H9 (cell line): ENCODE data around the gene ARHGAP45. TPM values are rescaled to one million over a fixed set of nuclear protein-coding genes. Genes with fewer than 3 reads are reported as not detected.

Experiments used
- DNase-seq: peaks from one replicate; pipeline ENCODE4 v3.0.0-alpha.2; 2017
- H2AFZ ChIP-seq: one replicate; pipeline ENCODE4 v1.6.1; 2013; ENCODE audit warnings: mild to moderate bottlenecking, low read length, control low read depth, moderate library complexity
- H2AK5ac ChIP-seq: 2 replicates; pipeline ENCODE4 v1.6.1; 2013; ENCODE audit warnings: low read length, control low read depth, mixed read lengths; ENCODE audit not compliant: insufficient read length
- H2BK120ac ChIP-seq: one replicate; pipeline ENCODE4 v1.6.1; 2013; ENCODE audit warnings: low read depth, mild to moderate bottlenecking, low read length, control low read depth, inconsistent platforms; ENCODE audit not compliant: poor library complexity, severe bottlenecking
- H2BK12ac ChIP-seq: 2 replicates; pipeline ENCODE4 v1.6.1; 2013; ENCODE audit warnings: low read length, control low read depth, mixed read lengths, low read depth; ENCODE audit not compliant: insufficient read length
- H2BK15ac ChIP-seq: 2 replicates; pipeline ENCODE4 v1.6.1; 2013; ENCODE audit warnings: low read depth, low read length, control low read depth
- H2BK20ac ChIP-seq: one replicate; pipeline ENCODE4 v1.6.1; 2013; ENCODE audit warnings: low read depth, mild to moderate bottlenecking, low read length, control low read depth, inconsistent platforms; ENCODE audit not compliant: poor library complexity, severe bottlenecking
- H2BK5ac ChIP-seq: 2 replicates; pipeline ENCODE4 v1.6.1; 2013; ENCODE audit warnings: low read length, control low read depth, mixed read lengths; ENCODE audit not compliant: insufficient read length
- H3K14ac ChIP-seq: 2 replicates; pipeline ENCODE4 v1.6.1; 2013; ENCODE audit warnings: low read length, control low read depth; ENCODE audit not compliant: insufficient read depth
- H3K18ac ChIP-seq: 2 replicates; pipeline ENCODE4 v1.6.1; 2013; ENCODE audit warnings: low read depth, mild to moderate bottlenecking, mixed read lengths, low read length, control low read depth; ENCODE audit not compliant: insufficient read length
- H3K23ac ChIP-seq: 2 replicates; pipeline ENCODE4 v1.6.1; 2013; ENCODE audit warnings: low read length, control low read depth, mixed read lengths, low read depth; ENCODE audit not compliant: insufficient read length
- H3K23me2 ChIP-seq: 2 replicates; pipeline ENCODE4 v1.6.1; 2013; ENCODE audit warnings: low read depth, mild to moderate bottlenecking, mixed read lengths, low read length, control low read depth; ENCODE audit not compliant: insufficient read length, poor library complexity, severe bottlenecking
- H3K27ac ChIP-seq: 2 replicates; pipeline ENCODE4 v1.5.1; 2013; ENCODE audit warnings: low read length, control low read depth, mixed read lengths, low read depth; ENCODE audit not compliant: insufficient read length
- H3K27me3 ChIP-seq: 2 replicates; pipeline ENCODE4 v1.6.1; 2013; ENCODE audit warnings: low read length, control low read depth, inconsistent platforms; ENCODE audit not compliant: insufficient read depth
- H3K4ac ChIP-seq: 2 replicates; pipeline ENCODE4 v1.6.1; 2013; ENCODE audit warnings: low read depth, mild to moderate bottlenecking, control low read depth, inconsistent platforms, low read length, moderate library complexity
- H3K4me1 ChIP-seq: 2 replicates; pipeline ENCODE4 v1.6.1; 2013; ENCODE audit warnings: low read length, control low read depth, inconsistent platforms; ENCODE audit not compliant: insufficient read depth
- H3K4me2 ChIP-seq: 2 replicates; pipeline ENCODE4 v1.6.1; 2013; ENCODE audit warnings: low read length, control low read depth, mixed read lengths; ENCODE audit not compliant: insufficient read length, insufficient read depth
- H3K56ac ChIP-seq: 2 replicates; pipeline ENCODE4 v1.6.1; 2013; ENCODE audit warnings: low read depth, mild to moderate bottlenecking, mixed read lengths, low read length, control low read depth; ENCODE audit not compliant: insufficient read length
- H3K79me1 ChIP-seq: 2 replicates; pipeline ENCODE4 v1.6.1; 2013; ENCODE audit warnings: low read depth, mild to moderate bottlenecking, moderate library complexity, low read length, control low read depth, inconsistent platforms; ENCODE audit not compliant: insufficient read depth, poor library complexity, severe bottlenecking
- H3K79me2 ChIP-seq: 2 replicates; pipeline ENCODE4 v1.6.1; 2013; ENCODE audit warnings: low read length, control low read depth, inconsistent platforms; ENCODE audit not compliant: insufficient read depth
- H3K9ac ChIP-seq: 2 replicates; pipeline ENCODE4 v1.6.1; 2013; ENCODE audit warnings: low read length, control low read depth, mixed read lengths; ENCODE audit not compliant: insufficient read length; ENCODE audit errors: extremely low read depth
- H3K9me3 ChIP-seq: one replicate; pipeline ENCODE4 v1.6.1; 2013; ENCODE audit warnings: low read depth, low read length, inconsistent platforms; ENCODE audit not compliant: control insufficient read depth
- H3T11ph ChIP-seq: one replicate; pipeline ENCODE4 v1.6.1; 2013; ENCODE audit warnings: mild to moderate bottlenecking, low read length, control low read depth, inconsistent platforms
- H4K20me1 ChIP-seq: one replicate; pipeline ENCODE4 v1.6.1; 2013; ENCODE audit not compliant: control insufficient read depth, insufficient read length, insufficient read depth
- H4K5ac ChIP-seq: 2 replicates; pipeline ENCODE4 v1.6.1; 2013; ENCODE audit warnings: low read depth, mild to moderate bottlenecking, mixed read lengths, low read length, control low read depth; ENCODE audit not compliant: insufficient read length
- H4K8ac ChIP-seq: replicated peaks from 2 replicates; pipeline ENCODE4 v1.6.1; 2013; ENCODE audit warnings: low read length, control low read depth, mixed read lengths, low read depth; ENCODE audit not compliant: insufficient read length
- H4K91ac ChIP-seq: 2 replicates; pipeline ENCODE4 v1.6.1; 2013; ENCODE audit warnings: low read depth, mild to moderate bottlenecking, moderate library complexity, mixed read lengths, low read length, control low read depth; ENCODE audit not compliant: insufficient read length
- H3K27ac Mint-ChIP-seq, 3 experiments: 2 replicates in 2 of 3; 3 replicates in 1 of 3; pipeline ENCODE4 v1.8.0; 2020 to 2021; ENCODE audit warnings: mixed read lengths in 3 of 3, mild to moderate bottlenecking in 1 of 3, moderate library complexity in 1 of 3
- H3K27me3 Mint-ChIP-seq: 2 replicates; pipeline ENCODE4 v1.8.0; 2021; ENCODE audit warnings: low read depth, mild to moderate bottlenecking, moderate library complexity, mixed read lengths
- H3K36me3 Mint-ChIP-seq, 3 experiments: 2 replicates in 2 of 3; 3 replicates in 1 of 3; pipeline ENCODE4 v1.8.0; 2020 to 2021; ENCODE audit warnings: low read depth in 3 of 3, mixed read lengths in 3 of 3; ENCODE audit not compliant: insufficient read depth in 1 of 3
- H3K4me1 Mint-ChIP-seq, 2 experiments: 2 replicates each; pipeline ENCODE4 v1.8.0; 2020; ENCODE audit warnings: mixed read lengths in 2 of 2
- H3K4me3 Mint-ChIP-seq, 2 experiments: 2 replicates in 1 of 2; 3 replicates in 1 of 2; pipeline ENCODE4 v1.8.0; 2020 to 2021; ENCODE audit warnings: mild to moderate bottlenecking in 2 of 2, mixed read lengths in 2 of 2, moderate library complexity in 1 of 2
- H3K9me3 Mint-ChIP-seq, 2 experiments: 2 replicates in 1 of 2; 3 replicates in 1 of 2; pipeline ENCODE4 v1.8.0; 2020; ENCODE audit warnings: mild to moderate bottlenecking in 2 of 2, mixed read lengths in 2 of 2, moderate library complexity in 1 of 2
- CTCF ChIP-seq: fragments of 200-600 bp; sonication (generic); conservative IDR thresholded peaks from 3 replicates; pipeline ENCODE4 v1.8.0; 2021; ENCODE audit warnings: antibody characterized with exemption, mild to moderate bottlenecking
- WGBS: extraction: QIAGEN DNeasy Blood & Tissue Kit; methylation state at CpG from one replicate; pipeline ENCODE4 v1.1.7; 2013; ENCODE audit warnings: missing lambda C conversion rate, low lambda C conversion rate, mixed read lengths; ENCODE audit not compliant: insufficient read length; ENCODE audit errors: extremely low coverage; 5-methylcytosine and 5-hydroxymethylcytosine counted together
- total RNA-seq: library from RNA; stranded (reverse); gene quantifications from 2 replicates; pipeline ENCODE4 v1.2.1, GENCODE V29; 2021

The ARHGAP45 gene
- total RNA-seq, 1 experiment from 2014 or later: 39.8 TPM

GRCh38 chr19:1093330-1093729 is 26.4 kb downstream of the ARHGAP45 start:
- H3K9me3 ChIP-seq: no peaks in the 10 kb centered on the region
- H3K4me3 Mint-ChIP-seq: peak overlapping the region; percentile 91 to 92
- H3K4me1 Mint-ChIP-seq: peaks cover 6 to 22% of the 10 kb centered on the region in 2 experiments
- no peak overlapping the region for H2BK12ac ChIP-seq
- H4K5ac ChIP-seq: no peak overlapping the region
- H3K27ac ChIP-seq: no peak overlapping the region
- H2BK15ac ChIP-seq: no peak overlapping the region
- H3K27me3 ChIP-seq: no peaks in the 10 kb centered on the region
- H2AFZ ChIP-seq: no peak overlapping the region
- H3K14ac ChIP-seq: no peak overlapping the region
- H3K4ac ChIP-seq: no peak overlapping the region
- no peak overlapping the region for H2BK120ac ChIP-seq
- no CpG with 5 or more reads among the region's 15 CpGs for WGBS
- peaks cover 7% of the 10 kb centered on the region for H3K23me2 ChIP-seq
- H3K36me3 Mint-ChIP-seq: peaks cover 6 to 36% (median 28%) of the 10 kb centered on the region in 3 experiments; a peak in 6 of 7 replicates
- no peak overlapping the region for H2BK20ac ChIP-seq
- H3K56ac ChIP-seq: no peak overlapping the region
- no peak overlapping the region for H2BK5ac ChIP-seq
- no peak for TF ChIP-seq CTCF
- no peak overlapping the region for H3K4me2 ChIP-seq
- H3K79me2 ChIP-seq: peaks cover 12% of the 10 kb centered on the region; the same call in 1 of the 2 replicates
- no peak overlapping the region for H3K9ac ChIP-seq
- H3T11ph ChIP-seq: no peak overlapping the region
- H3K27ac Mint-ChIP-seq: no peak overlapping the region
- no peaks in the 10 kb centered on the region for H4K20me1 ChIP-seq
- no peak overlapping the region for H3K18ac ChIP-seq
- no peak for DNase-seq
- H3K27me3 Mint-ChIP-seq: no peaks in the 10 kb centered on the region
- peaks cover 11% of the 10 kb centered on the region for H3K79me1 ChIP-seq
- H3K4me1 ChIP-seq: no peaks in the 10 kb centered on the region; the same call in 1 of the 2 replicates
- no peak overlapping the region for H4K91ac ChIP-seq
- H3K23ac ChIP-seq: no peak overlapping the region
- no peak overlapping the region for H4K8ac ChIP-seq
- H3K9me3 Mint-ChIP-seq: peaks cover 0 to 2% of the 10 kb centered on the region in 2 experiments; a peak in 1 of 5 replicates
- no peak overlapping the region for H2AK5ac ChIP-seq
